A673 (cell line): ENCODE data around the gene NTF3. TPM values are rescaled to one million over a fixed set of nuclear protein-coding genes. Genes with fewer than 3 reads are reported as not detected.

ENCODE experiments used
- BruUV-seq: library from RNA; stranded (reverse); fragments of 400-500 nt; replicated peaks from 2 replicates; lab custom pipeline; 2021; lab: Mats Ljungman, UMichigan
- CTCF ChIA-PET: fragments of 300-600 bp; sonication (Branson Sonifier 250); formaldehyde crosslinking; loops from one replicate; lab custom pipeline; 2022; ENCODE audit warnings: antibody characterized with exemption; lab: Charles Lee
- POLR2A ChIA-PET: fragments of 300-600 bp; sonication (Branson Sonifier 250); formaldehyde crosslinking; loops from one replicate; lab custom pipeline; 2022; ENCODE audit warnings: antibody characterized with exemption; ENCODE audit not compliant: low non-redundant PET; lab: Charles Lee
- DNase-seq: peaks from one replicate; pipeline ENCODE4 v3.0.0-alpha.2; 2015; ENCODE audit warnings: low spot score
- H3K27ac ChIP-seq: fragments of 200-600 bp; sonication (generic); 2 replicates; pipeline ENCODE4 v1.5.1; 2016; ENCODE audit warnings: mixed run types, low read depth, mild to moderate bottlenecking, mixed read lengths, antibody characterized with exemption, low read length; ENCODE audit not compliant: poor library complexity, severe bottlenecking
- H3K27me3 ChIP-seq: fragments of 200-600 bp; sonication (generic); replicated peaks from 2 replicates; pipeline ENCODE4 v1.6.1; 2017; ENCODE audit warnings: mixed run types, low read depth, mild to moderate bottlenecking, mixed read lengths, antibody characterized with exemption, low read length; ENCODE audit not compliant: insufficient read depth, poor library complexity
- H3K36me3 ChIP-seq: fragments of 200-600 bp; sonication (generic); 2 replicates; pipeline ENCODE4 v1.6.1; 2016; ENCODE audit warnings: mixed run types, mild to moderate bottlenecking, mixed read lengths, antibody characterized with exemption, low read length; ENCODE audit not compliant: insufficient read depth, poor library complexity, severe bottlenecking
- H3K4me1 ChIP-seq: fragments of 200-600 bp; sonication (generic); 2 replicates; pipeline ENCODE4 v1.6.1; 2017; ENCODE audit warnings: mixed run types, mild to moderate bottlenecking, mixed read lengths, antibody characterized with exemption, low read length; ENCODE audit not compliant: insufficient read depth, poor library complexity, severe bottlenecking
- H3K4me3 ChIP-seq: fragments of 200-600 bp; sonication (generic); 2 replicates; pipeline ENCODE4 v1.5.1; 2016; ENCODE audit warnings: low read depth, mixed run types, mild to moderate bottlenecking, mixed read lengths, low read length; ENCODE audit not compliant: poor library complexity, severe bottlenecking
- H3K9me3 ChIP-seq: fragments of 200-600 bp; sonication (generic); 2 replicates; pipeline ENCODE4 v1.6.1; 2016; ENCODE audit warnings: mixed run types, low read depth, mild to moderate bottlenecking, mixed read lengths, antibody characterized with exemption, low read length; ENCODE audit not compliant: poor library complexity, severe bottlenecking
- EZH2 ChIP-seq: fragments of 200-600 bp; sonication (generic); IDR thresholded peaks from 2 replicates; pipeline ENCODE4 v1.6.1; 2017; ENCODE audit warnings: borderline replicate concordance, low read depth, mild to moderate bottlenecking, mixed read lengths, antibody characterized with exemption, low read length; ENCODE audit not compliant: poor library complexity, severe bottlenecking
- intact Hi-C: fragments of 100-400 bp; cut with micrococcal nuclease; formaldehyde crosslinking; loops from one replicate; pipeline ENCODE4 v1.10.0; 2022; ENCODE audit not compliant: unreplicated experiment
- total RNA-seq: library from RNA; stranded (reverse); gene quantifications from 2 replicates; pipeline ENCODE4 v1.2.3, GENCODE V29; 2021
- TF ChIP-seq, protein P1 (sequence below): fragments of 300-800, 200-600 bp; sonication (generic); conservative IDR thresholded peaks from 2 replicates; pipeline ENCODE4 v1.5.1; 2017; ENCODE audit warnings: low read depth, mild to moderate bottlenecking, antibody characterized with exemption, low read length, moderate library complexity, mixed read lengths

The NTF3 gene
- total RNA-seq, 1 experiment from 2014 or later, result not detected

DNA sequence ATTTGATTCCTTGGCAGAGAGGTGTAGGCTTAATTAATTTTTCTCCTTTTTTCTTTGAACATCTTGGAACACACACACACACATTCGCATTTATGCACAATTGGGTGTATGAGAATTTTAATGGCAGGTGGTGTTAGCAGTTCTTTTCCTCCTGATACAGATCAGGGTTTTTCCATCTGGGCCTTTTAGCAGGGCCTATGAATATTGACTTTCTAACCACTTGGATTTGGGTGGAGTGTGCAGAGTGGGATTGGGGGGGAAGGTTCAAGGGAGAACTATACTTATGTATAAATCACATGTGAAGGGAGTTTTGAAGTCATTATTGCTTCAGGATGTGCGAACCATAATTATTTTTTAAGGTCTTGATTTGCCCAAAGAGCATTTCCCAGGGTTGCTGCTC, 28.9 kb downstream of the NTF3 start:
- intact Hi-C loops, result no loop called here
- Histone ChIP-seq H3K9me3 (no peaks in the 10 kb centered on the region), H3K4me1 (no peaks in the 10 kb centered on the region), H3K27me3 (peaks cover 16% of the 10 kb centered on the region), H3K27ac (no peak overlapping the region), H3K36me3 (no peaks in the 10 kb centered on the region), H3K4me3 (no peak overlapping the region)
- DNase-seq, result no peak
- CTCF ChIA-PET, result no interaction called here
- TF ChIP-seq EZH2, result no peak
- TF ChIP-seq, protein P1, sequence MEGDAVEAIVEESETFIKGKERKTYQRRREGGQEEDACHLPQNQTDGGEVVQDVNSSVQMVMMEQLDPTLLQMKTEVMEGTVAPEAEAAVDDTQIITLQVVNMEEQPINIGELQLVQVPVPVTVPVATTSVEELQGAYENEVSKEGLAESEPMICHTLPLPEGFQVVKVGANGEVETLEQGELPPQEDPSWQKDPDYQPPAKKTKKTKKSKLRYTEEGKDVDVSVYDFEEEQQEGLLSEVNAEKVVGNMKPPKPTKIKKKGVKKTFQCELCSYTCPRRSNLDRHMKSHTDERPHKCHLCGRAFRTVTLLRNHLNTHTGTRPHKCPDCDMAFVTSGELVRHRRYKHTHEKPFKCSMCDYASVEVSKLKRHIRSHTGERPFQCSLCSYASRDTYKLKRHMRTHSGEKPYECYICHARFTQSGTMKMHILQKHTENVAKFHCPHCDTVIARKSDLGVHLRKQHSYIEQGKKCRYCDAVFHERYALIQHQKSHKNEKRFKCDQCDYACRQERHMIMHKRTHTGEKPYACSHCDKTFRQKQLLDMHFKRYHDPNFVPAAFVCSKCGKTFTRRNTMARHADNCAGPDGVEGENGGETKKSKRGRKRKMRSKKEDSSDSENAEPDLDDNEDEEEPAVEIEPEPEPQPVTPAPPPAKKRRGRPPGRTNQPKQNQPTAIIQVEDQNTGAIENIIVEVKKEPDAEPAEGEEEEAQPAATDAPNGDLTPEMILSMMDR, result no peak
- POLR2A ChIA-PET, result no interaction called here
- no TSS peak for BruUV-seq

DNA sequence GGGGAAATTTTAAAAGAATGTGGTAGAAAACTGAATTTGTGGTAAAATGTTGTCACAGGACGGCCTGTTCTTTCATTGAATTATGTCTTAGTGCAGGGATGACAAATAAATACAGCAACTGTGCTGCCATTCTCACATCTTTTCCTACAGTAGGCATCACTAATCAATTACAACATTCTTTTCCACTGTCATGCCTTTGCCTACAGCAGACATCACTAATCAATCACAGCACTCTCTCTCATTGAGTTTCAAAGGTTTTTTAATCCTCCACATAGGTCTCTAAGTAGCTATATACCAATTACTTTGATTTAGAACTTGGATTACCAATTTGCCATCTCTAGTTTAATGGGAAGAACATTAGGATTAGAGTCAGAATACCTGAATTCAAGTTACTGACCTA, 30.1 kb downstream of the NTF3 start:
- H3K4me1 ChIP-seq, result no peaks in the 10 kb centered on the region
- no peak for DNase-seq
- H3K4me3 ChIP-seq, result no peak overlapping the region
- intact Hi-C loops, result no loop called here
- H3K9me3 ChIP-seq, result no peaks in the 10 kb centered on the region
- no peak overlapping the region for H3K27ac ChIP-seq
- H3K36me3 ChIP-seq, result no peaks in the 10 kb centered on the region
- ChIA-PET POLR2A (no interaction called here), CTCF (no interaction called here)
- H3K27me3 ChIP-seq, result peaks cover 27% of the 10 kb centered on the region
- BruUV-seq, result no TSS peak
- TF ChIP-seq, protein P1, result no peak
- no peak for TF ChIP-seq EZH2

DNA sequence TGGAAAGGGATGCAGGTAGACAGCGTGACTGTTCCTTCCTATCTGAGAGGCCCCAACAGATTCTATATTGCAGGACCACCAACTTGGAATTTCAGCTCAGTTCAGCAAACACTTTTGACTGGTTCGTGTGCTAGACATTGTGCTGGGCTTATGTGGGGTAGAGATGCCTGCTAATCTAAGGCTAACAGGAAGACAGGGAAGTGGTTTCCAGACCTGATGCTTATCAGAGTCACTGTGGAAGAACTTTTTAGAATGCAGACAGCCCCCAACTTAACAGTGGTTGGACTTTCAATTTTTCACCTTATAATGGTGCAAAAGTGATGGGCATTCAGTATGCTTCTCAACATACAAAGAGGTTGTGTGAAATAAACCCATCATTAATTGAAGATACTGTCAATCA, 32.2 kb downstream of the NTF3 start:
- Histone ChIP-seq H3K4me3 (no peak overlapping the region), H3K27ac (no peak overlapping the region), H3K36me3 (no peaks in the 10 kb centered on the region), H3K27me3 (peaks cover 44% of the 10 kb centered on the region), H3K9me3 (no peaks in the 10 kb centered on the region), H3K4me1 (no peaks in the 10 kb centered on the region)
- DNase-seq, result no peak
- TF ChIP-seq, protein P1, result no peak
- TF ChIP-seq EZH2, result no peak
- no TSS peak for BruUV-seq
- POLR2A ChIA-PET, result no interaction called here
- intact Hi-C loops, result no loop called here
- CTCF ChIA-PET, result no interaction called here
